RKO (cell line): Measurements from ENCODE around the gene KIF15.

Experiments used
- DNase-seq: peaks from one replicate; pipeline ENCODE4 v3.0.0-alpha.2; 2016; ENCODE audit warnings: low spot score

KIF15 gene

GRCh38 chr3:44877333-44877732 is 115.7 kb downstream of the KIF15 start:
- DNase-seq: no peak

DNA sequence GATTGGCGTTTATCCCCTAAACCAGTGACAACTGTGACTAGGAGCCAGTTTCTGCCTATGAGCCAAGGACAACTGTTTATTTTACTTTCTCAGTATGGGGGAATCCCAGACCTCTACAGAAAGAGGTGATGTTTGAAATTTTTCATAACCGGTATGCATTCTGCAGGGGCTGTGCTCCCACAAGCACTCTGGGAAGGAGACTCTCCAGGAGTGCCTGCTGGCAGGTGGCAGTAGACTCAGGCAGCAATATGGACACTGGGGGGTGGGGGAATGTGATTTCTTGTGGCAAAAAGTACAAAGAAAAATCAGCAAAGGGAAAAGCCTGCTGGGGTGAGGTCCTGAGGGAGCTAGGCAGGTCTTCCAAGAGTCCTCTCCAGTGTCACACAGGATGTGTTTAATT is 118.7 kb downstream of the KIF15 start:
- no peak for DNase-seq

DNA sequence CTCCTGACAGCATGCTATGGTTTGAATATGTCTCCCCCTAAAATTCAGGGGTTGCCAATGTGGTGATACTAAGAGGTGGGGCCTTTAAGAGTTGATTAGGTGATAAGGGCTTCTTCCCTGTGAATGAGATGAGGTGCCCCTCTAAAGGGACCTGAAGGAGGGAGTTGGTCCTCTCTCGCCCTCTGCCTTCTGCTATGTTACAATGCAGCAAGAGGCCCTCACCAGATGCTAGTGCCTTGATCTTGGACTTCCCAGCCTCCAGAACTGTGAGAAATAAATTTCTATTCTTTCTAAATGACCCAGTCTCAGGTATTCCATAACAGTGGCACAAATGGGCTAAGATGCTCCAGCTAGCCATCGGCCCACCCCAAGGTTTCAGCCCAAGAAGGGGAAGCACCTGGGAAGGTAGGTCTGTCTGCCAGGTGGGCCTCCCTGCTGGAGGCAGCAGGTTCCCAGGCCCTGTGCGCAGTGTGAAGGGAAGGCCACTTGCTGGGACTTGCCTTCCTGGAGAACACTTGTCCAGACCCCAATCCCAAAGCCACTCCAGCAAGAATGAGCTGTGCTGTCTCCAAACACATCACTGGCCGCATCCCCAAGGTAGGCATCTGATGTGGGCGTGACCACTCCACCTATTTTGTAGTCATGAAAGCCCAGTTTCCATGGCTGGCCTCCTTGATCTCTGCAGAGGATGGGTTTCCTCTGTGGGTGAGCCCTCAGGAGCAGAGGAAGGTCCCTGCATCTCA is 121.8 kb downstream of the KIF15 start:
- DNase-seq: no peak

DNA sequence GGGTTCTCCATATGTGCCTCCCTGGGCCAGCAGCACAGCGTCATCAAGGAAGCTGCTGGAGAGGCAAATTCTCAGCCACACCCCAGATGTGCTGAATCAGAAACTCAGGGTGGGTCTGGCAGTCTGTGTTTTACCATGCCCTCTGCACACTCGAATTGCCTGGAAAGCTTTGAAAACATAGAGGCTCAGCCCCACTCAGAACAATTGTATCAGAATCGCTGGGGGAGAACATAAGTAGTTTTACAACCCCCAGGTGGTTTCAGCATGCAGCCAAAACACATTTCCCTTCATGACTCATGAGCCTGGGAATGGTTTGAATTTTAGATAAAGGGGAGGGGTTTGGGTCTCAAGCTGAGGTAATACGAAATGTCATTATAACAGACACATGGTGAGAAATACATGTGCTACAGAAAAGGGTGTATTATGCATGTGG is 122.4 kb downstream of the KIF15 start:
- peak; percentile 64 for DNase-seq

DNA sequence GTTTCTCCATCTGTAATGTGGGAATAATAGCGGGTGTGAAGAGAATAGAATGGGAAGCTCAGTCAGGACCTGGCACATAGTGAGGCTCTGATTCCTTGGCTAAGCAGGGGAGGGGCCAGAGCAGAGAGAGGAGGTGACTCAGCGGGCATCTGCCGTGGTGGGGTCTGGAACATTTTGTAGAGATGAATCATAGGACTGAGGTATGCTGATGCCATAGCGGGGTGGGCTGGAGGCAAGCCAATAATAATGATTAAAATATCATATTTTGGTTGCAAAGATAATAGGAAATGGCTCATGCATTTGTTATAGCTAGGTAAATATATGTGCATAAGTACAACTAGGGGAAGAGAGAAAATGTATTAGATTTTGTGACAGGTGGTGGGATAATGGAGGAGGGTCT is 124.0 kb downstream of the KIF15 start:
- DNase-seq: peak; percentile 92

DNA sequence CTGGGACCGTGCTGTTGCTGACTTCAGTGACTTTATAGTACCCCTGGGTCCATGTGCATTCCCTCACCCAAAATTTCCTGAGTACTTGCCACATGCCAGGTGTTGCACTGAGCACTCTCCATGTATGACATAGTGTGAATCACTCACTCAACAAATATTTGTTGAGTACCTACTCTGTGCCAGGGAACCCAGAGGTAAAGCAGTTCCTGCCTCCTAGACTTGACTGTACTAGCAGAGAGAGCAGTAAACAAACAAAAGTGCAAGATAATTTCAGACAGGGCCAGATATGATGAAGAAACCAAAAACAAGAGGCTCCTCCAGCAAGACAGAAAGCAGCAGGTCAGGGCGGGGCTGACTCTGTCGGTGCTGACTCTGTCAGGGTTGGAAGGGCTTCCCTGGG is 125.0 kb downstream of the KIF15 start:
- DNase-seq: no peak

- DNase-seq: no peak
Measured at GRCh38 chr3:44887101-44887500, 125.5 kb downstream of the KIF15 start.

GRCh38 chr3:44890258-44890657 is 128.7 kb downstream of the KIF15 start:
- no peak for DNase-seq

- DNase-seq: no peak
Measured at GRCh38 chr3:44890852-44891251, 129.3 kb downstream of the KIF15 start.

GRCh38 chr3:44892689-44893088 is 131.1 kb downstream of the KIF15 start:
- DNase-seq: no peak

- no peak for DNase-seq
Measured at GRCh38 chr3:44893097-44893496, 131.5 kb downstream of the KIF15 start.

- no peak for DNase-seq
Measured at GRCh38 chr3:44894485-44894884, 132.9 kb downstream of the KIF15 start.

GRCh38 chr3:44896440-44896839 is 134.8 kb downstream of the KIF15 start:
- DNase-seq: no peak

DNA sequence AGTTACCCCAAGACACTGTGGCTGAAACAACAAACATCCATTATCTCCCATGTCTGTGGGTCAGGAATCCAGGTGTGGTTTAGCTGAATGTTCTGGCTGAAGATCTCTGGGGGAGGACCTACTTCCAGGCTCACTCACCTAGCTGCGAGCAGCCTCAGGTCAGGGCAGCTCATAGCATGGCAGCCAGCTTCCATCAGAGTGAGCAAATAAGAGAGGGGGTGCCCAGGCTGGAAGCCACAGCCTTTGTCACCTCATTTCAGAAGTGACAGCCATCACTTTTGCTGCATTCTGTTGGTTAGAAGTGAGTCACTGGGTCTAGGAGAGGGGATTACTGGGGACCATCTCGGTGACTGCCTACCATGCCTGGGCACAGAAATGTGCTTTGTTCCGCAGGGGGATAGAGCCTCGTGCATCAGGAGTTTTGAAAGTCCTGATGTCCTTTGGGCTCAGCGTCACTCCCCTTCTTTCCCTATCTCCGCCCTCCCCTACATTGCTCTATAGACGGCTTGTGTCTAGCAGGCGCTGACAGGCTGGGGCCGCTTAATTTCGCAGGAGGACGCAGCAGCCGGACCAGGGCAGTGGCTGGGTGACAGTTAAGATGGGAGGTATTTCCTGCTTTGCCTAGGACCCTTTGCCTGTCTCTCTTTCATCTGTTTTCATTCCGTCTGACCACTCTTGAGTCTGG is 138.2 kb downstream of the KIF15 start:
- DNase-seq: no peak

- no peak for DNase-seq
Measured at GRCh38 chr3:44902628-44903027, 141.0 kb downstream of the KIF15 start.
